A549 treated with DMSO at 1 μM for 4 hours (cell line): ENCODE results near the gene FN1. TPM values are rescaled to one million over a fixed set of nuclear protein-coding genes. Genes with fewer than 3 reads are reported as not detected.

Source experiments
- total RNA-seq: library from RNA; stranded (reverse); fragments of 200-300 nt; extraction: Qiagen RNA extraction; gene quantifications from 5 replicates; pipeline ENCODE4 v1.2.3, GENCODE V29; 2022; ENCODE audit warnings: low read depth

The FN1 gene
- total RNA-seq = 133 to 252 TPM (median 158 TPM) in 5 replicates

DNA sequence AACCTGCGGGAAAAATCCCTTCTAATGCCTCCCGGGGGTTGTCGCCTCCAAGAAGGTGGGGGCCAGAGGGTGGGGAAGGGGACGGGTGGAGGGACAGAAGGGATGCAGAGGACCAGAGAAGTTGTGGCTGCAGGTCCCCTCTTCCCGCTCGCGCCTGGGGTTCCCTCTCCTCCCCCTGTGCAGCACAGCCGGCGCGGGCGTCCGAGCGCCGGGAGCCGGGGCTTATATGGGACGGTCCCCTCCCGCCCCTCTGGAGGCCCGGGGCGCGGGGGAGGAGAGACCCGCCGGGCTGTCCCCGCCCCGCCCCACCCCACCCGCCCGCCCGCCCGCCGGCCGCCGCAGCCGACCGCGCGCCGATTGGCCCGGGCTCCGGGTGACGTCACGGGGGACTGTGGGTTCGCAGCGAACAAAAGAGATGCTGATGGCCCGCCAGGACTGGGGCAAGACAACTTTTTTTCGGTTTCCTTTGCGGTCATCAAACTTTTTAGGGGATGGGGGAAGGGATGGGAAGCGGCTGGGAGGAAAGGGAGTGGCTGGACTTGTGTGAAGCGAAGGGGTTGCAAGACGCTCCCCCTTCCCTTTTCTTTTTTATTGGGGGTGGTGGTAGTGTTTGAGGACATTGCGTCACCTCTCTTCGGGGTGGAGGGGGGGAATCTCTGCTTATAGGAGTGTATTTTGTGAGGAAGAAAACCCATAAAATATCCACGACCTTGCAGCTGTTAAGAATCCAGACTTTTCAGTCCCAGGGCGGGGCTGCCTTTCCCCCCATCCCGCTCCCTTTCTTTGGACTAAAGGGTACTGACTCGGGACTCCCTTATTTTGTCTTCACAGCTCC, at the start of gene FN1:
Gene FN1, minus strand, starts transcription at position 199 of the 835 bp plus-strand sequence. CDS start 266 bp downstream, outside the sequence.

DNA sequence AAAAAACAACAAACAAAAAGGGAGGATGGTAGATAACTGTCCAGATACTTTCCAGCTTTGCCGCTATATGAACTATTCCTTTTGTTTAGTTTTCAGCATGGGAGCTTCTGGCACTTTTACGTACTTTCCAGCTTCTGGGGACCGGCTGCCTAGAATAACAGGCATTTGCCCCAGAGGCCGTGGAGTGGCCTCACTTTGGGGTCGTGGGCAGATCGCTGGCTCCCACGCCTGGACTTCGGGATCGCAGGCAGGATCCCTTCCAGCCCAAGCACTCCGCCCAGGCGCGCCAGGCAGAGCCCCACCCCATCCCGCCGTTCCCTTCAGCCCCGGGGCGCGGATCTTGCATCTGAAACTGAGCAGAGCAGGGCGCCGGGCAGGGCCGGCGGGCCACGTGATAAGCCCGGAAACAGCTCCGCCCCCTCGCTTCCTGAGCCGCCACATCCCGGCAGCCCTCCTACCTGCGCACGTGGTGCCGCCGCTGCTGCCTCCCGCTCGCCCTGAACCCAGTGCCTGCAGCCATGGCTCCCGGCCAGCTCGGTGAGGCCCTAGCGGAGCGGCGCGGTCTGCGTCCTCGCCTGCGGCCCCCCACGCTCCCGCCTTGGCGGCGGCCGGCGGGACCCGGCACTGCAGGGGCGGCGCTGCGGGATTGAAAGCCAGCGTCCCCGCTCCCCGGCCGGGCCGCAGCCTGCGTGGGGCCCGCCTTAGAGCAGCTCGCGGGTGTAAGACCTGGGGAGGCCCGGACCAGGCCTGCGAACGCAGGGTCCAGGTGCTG, 124.1 kb downstream of the FN1 start, which contains the start of gene ATIC:
Gene ATIC, plus strand, starts transcription at position 435 of the 772 bp plus-strand sequence. Its CDS starts 84 bp downstream, at position 519.

Other genes starting within 250 kb of the FN1 start
- 191 to 234 TPM (median 222 TPM) in 5 replicates for gene ATIC, start 124.0 kb downstream of the FN1 start, total RNA-seq